ENCODE data around the gene CRYBB3. TPM values are rescaled to one million over a fixed set of nuclear protein-coding genes. Genes with fewer than 3 reads are reported as not detected.
A peak's percentile ranks its signal among the peaks of the same experiment; 100 is the strongest.
"Not testable (repeated sequence)": the region's sequence is repeated elsewhere in the genome, so short reads cannot be mapped to it uniquely, and the experiment has no call there.

Gene CRYBB3
- polyA plus RNA-seq, 1 donor from 2014 or later, result not detected

- Mint-ChIP-seq H3K27me3 (peaks cover 5% of the 10 kb centered on the region), H3K36me3 (no peaks in the 10 kb centered on the region), H3K9me3 (peaks cover 2 to 3% (median 3%) of the 10 kb centered on the region in 3 donors), H3K4me3 (no peak overlapping the region), H3K4me1 (no peaks in the 10 kb centered on the region), H3K27ac (no peak overlapping the region)
Observed at GRCh38 chr22:25186140-25186539, 13.5 kb upstream of the CRYBB3 start.

GRCh38 chr22:25187469-25187868 lies 12.2 kb upstream of the CRYBB3 start:
- H3K4me3 Mint-ChIP-seq, result no peak overlapping the region
- H3K4me1 Mint-ChIP-seq, result no peaks in the 10 kb centered on the region
- H3K36me3 Mint-ChIP-seq, result no peaks in the 10 kb centered on the region
- H3K27ac Mint-ChIP-seq, result no peak overlapping the region
- H3K27me3 Mint-ChIP-seq, result peaks cover 4% of the 10 kb centered on the region
- H3K9me3 Mint-ChIP-seq, result peaks cover 0 to 3% (median 3%) of the 10 kb centered on the region in 3 donors

- Mint-ChIP-seq H3K27ac (no peak overlapping the region), H3K36me3 (no peaks in the 10 kb centered on the region), H3K27me3 (peaks cover 1% of the 10 kb centered on the region), H3K4me3 (no peak overlapping the region), H3K4me1 (no peaks in the 10 kb centered on the region), H3K9me3 (peaks cover 0 to 3% (median 3%) of the 10 kb centered on the region in 3 donors)
Observed at GRCh38 chr22:25192406-25192805, 7.3 kb upstream of the CRYBB3 start.

GRCh38 chr22:25193130-25193529 lies 6.5 kb upstream of the CRYBB3 start:
- Mint-ChIP-seq H3K27ac (no peak overlapping the region), H3K36me3 (no peaks in the 10 kb centered on the region), H3K4me1 (no peaks in the 10 kb centered on the region), H3K4me3 (no peak overlapping the region), H3K9me3 (peaks cover 0 to 3% (median 3%) of the 10 kb centered on the region in 3 donors), H3K27me3 (peaks cover 1% of the 10 kb centered on the region)

- Mint-ChIP-seq H3K4me1 (no peaks in the 10 kb centered on the region), H3K36me3 (no peaks in the 10 kb centered on the region), H3K27me3 (peaks cover 1% of the 10 kb centered on the region), H3K9me3 (peaks cover 0 to 3% (median 3%) of the 10 kb centered on the region in 3 donors), H3K4me3 (no peak overlapping the region), H3K27ac (no peak overlapping the region)
Observed at GRCh38 chr22:25193548-25193947, 6.1 kb upstream of the CRYBB3 start.

GRCh38 chr22:25196326-25196725 lies 3.3 kb upstream of the CRYBB3 start:
- H3K4me1 Mint-ChIP-seq, result no peaks in the 10 kb centered on the region
- no peak overlapping the region for H3K4me3 Mint-ChIP-seq

GRCh38 chr22:25197340-25197739 lies 2.3 kb upstream of the CRYBB3 start:
- Mint-ChIP-seq H3K9me3 (no peaks in the 10 kb centered on the region), H3K4me3 (no peak overlapping the region), H3K27me3 (peaks cover 6% of the 10 kb centered on the region), H3K36me3 (no peaks in the 10 kb centered on the region), H3K4me1 (no peaks in the 10 kb centered on the region), H3K27ac (no peak overlapping the region)

More at GRCh38 chr22:25196326-25196725, 3.3 kb upstream of the CRYBB3 start:
- no peaks in the 10 kb centered on the region for H3K36me3 Mint-ChIP-seq
- no peak overlapping the region for H3K27ac Mint-ChIP-seq
- H3K9me3 Mint-ChIP-seq, result no peaks in the 10 kb centered on the region
- peaks cover 4% of the 10 kb centered on the region for H3K27me3 Mint-ChIP-seq

GRCh38 chr22:25200967-25201366 lies 1.3 kb downstream of the CRYBB3 start:
- Mint-ChIP-seq H3K4me1 (no peaks in the 10 kb centered on the region), H3K27me3 (peaks cover 4% of the 10 kb centered on the region), H3K27ac (no peak overlapping the region)

GRCh38 chr22:25201557-25202273 lies 2.1 kb downstream of the CRYBB3 start:
- Mint-ChIP-seq H3K27me3 (peaks cover 4% of the 10 kb centered on the region), H3K9me3 (no peaks in the 10 kb centered on the region), H3K27ac (no peak overlapping the region), H3K4me3 (no peak overlapping the region), H3K4me1 (no peaks in the 10 kb centered on the region), H3K36me3 (no peaks in the 10 kb centered on the region)

More at GRCh38 chr22:25200967-25201366, 1.3 kb downstream of the CRYBB3 start:
- no peaks in the 10 kb centered on the region for H3K36me3 Mint-ChIP-seq
- H3K4me3 Mint-ChIP-seq, result no peak overlapping the region
- H3K9me3 Mint-ChIP-seq, result no peaks in the 10 kb centered on the region

GRCh38 chr22:25202290-25202921 lies 2.7 kb downstream of the CRYBB3 start:
- H3K27ac Mint-ChIP-seq, result peak overlapping the region in 1 of 3 donors; percentile 20
- no peak overlapping the region for H3K4me3 Mint-ChIP-seq
- no peaks in the 10 kb centered on the region for H3K9me3 Mint-ChIP-seq
- H3K36me3 Mint-ChIP-seq, result no peaks in the 10 kb centered on the region
- no peaks in the 10 kb centered on the region for H3K4me1 Mint-ChIP-seq
- H3K27me3 Mint-ChIP-seq, result peaks cover 4% of the 10 kb centered on the region

- no peak overlapping the region for H3K4me3 Mint-ChIP-seq
- no peaks in the 10 kb centered on the region for H3K9me3 Mint-ChIP-seq
- no peak overlapping the region for H3K27ac Mint-ChIP-seq
- H3K36me3 Mint-ChIP-seq, result no peaks in the 10 kb centered on the region
- H3K27me3 Mint-ChIP-seq, result peaks cover 4% of the 10 kb centered on the region
- no peaks in the 10 kb centered on the region for H3K4me1 Mint-ChIP-seq
Observed at GRCh38 chr22:25203082-25203481, 3.4 kb downstream of the CRYBB3 start.

- H3K4me1 Mint-ChIP-seq, H3K36me3 Mint-ChIP-seq, H3K27ac Mint-ChIP-seq, H3K27me3 Mint-ChIP-seq, H3K9me3 Mint-ChIP-seq, H3K4me3 Mint-ChIP-seq: not testable (repeated sequence)
Observed at GRCh38 chr22:25204547-25204946, 4.9 kb downstream of the CRYBB3 start.

- Mint-ChIP-seq H3K27ac (no peak overlapping the region), H3K9me3 (no peaks in the 10 kb centered on the region), H3K27me3 (peaks cover 2% of the 10 kb centered on the region), H3K36me3 (no peaks in the 10 kb centered on the region), H3K4me3 (no peak overlapping the region), H3K4me1 (no peaks in the 10 kb centered on the region)
Observed at GRCh38 chr22:25205847-25206246, 6.2 kb downstream of the CRYBB3 start.

GRCh38 chr22:25206998-25207397 lies 7.3 kb downstream of the CRYBB3 start:
- no peaks in the 10 kb centered on the region for H3K36me3 Mint-ChIP-seq
- H3K27ac Mint-ChIP-seq, result no peak overlapping the region
- H3K9me3 Mint-ChIP-seq, result no peaks in the 10 kb centered on the region
- H3K4me3 Mint-ChIP-seq, result no peak overlapping the region
- H3K27me3 Mint-ChIP-seq, result peaks cover 2% of the 10 kb centered on the region
- H3K4me1 Mint-ChIP-seq, result no peaks in the 10 kb centered on the region

GRCh38 chr22:25207553-25208157 lies 8.0 kb downstream of the CRYBB3 start:
- Mint-ChIP-seq H3K9me3 (no peaks in the 10 kb centered on the region), H3K4me3 (no peak overlapping the region), H3K4me1 (no peaks in the 10 kb centered on the region), H3K27me3 (no peaks in the 10 kb centered on the region), H3K36me3 (no peaks in the 10 kb centered on the region), H3K27ac (no peak overlapping the region)
